GM12878 (cell line): ENCODE results near the gene ADAM11. TPM values are rescaled to one million over a fixed set of nuclear protein-coding genes. Genes with fewer than 3 reads are reported as not detected.

Experiments
- ATAC-seq: fragments of 200-7000 bp; cut with Tn5 transposase; 3 replicates; pipeline ENCODE4 v1.9.1; 2020; ENCODE audit warnings: mild to moderate bottlenecking, moderate library complexity
- BruUV-seq: library from RNA; stranded (reverse); fragments of 400-500 nt; replicated peaks from 2 replicates; lab custom pipeline; 2021; lab: Mats Ljungman, UMichigan
- CTCF ChIA-PET: fragments of 300-600 bp; sonication (Branson Sonifier 250); formaldehyde crosslinking; extraction: SDS; loops from one replicate; lab custom pipeline; 2021; ENCODE audit warnings: inconsistent platforms; lab: Yijun Ruan, JAX
- POLR2A ChIA-PET: fragments of 350-600 bp; formaldehyde crosslinking; extraction: SDS; loops from one replicate; lab custom pipeline; 2021; ENCODE audit warnings: inconsistent platforms; lab: Charles Lee
- RAD21 ChIA-PET: fragments of 300-600 bp; sonication (Branson Sonifier 250); formaldehyde crosslinking; loops from one replicate; lab custom pipeline; 2023; ENCODE audit warnings: antibody characterized with exemption; ENCODE audit not compliant: unreplicated experiment; lab: Charles Lee
- SMC1A ChIA-PET: fragments of 300-600 bp; sonication (Branson Sonifier 250); formaldehyde crosslinking; loops from one replicate; lab custom pipeline; 2023; ENCODE audit not compliant: unreplicated experiment, uncharacterized antibody; lab: Charles Lee
- DNase-seq: peaks from one replicate; pipeline ENCODE4 v3.0.0-alpha.2; 2011; ENCODE audit warnings: low read depth, low spot score
- FAIRE-seq: peaks from 3 replicates; lab custom pipeline; 2011; peaks lifted over from hg19 to GRCh38; lab: Jason Lieb, UNC
- H2AFZ ChIP-seq: 2 replicates; pipeline ENCODE4 v1.6.0; 2011; ENCODE audit warnings: low read depth, low read length, control low read depth; ENCODE audit not compliant: control insufficient read depth
- H3K27ac ChIP-seq: 2 replicates; pipeline ENCODE4 v1.5.1; 2011; ENCODE audit warnings: control low read depth; ENCODE audit not compliant: control insufficient read depth, insufficient read depth
- H3K27me3 ChIP-seq, 2 experiments: replicated peaks in 1 of 2; 2 replicates each; pipeline versions ENCODE4 v1.6.0 to v1.6.1; 2011; ENCODE audit warnings: low read length in 1 of 2; ENCODE audit not compliant: control insufficient read depth in 2 of 2, insufficient read depth in 2 of 2
- H3K36me3 ChIP-seq, 2 experiments: 2 replicates each; pipeline ENCODE4 v1.5.1; 2011; ENCODE audit warnings: low read length in 1 of 2; ENCODE audit not compliant: control insufficient read depth in 2 of 2, insufficient read depth in 2 of 2
- H3K4me1 ChIP-seq: 2 replicates; pipeline ENCODE4 v1.6.1; 2011; ENCODE audit warnings: mild to moderate bottlenecking, low read length, moderate library complexity, mixed read lengths; ENCODE audit not compliant: control insufficient read depth, insufficient read depth
- H3K4me2 ChIP-seq: 2 replicates; pipeline ENCODE4 v1.6.0; 2011; ENCODE audit warnings: control low read depth; ENCODE audit not compliant: control insufficient read depth, insufficient read depth
- H3K4me3 ChIP-seq: fragments of 200-600 bp; sonication (generic); 2 replicates; pipeline ENCODE4 v1.5.1; 2016
- H3K79me2 ChIP-seq: 2 replicates; pipeline ENCODE4 v1.6.0; 2011; ENCODE audit warnings: low read length; ENCODE audit not compliant: control insufficient read depth, insufficient read depth
- H3K9ac ChIP-seq: 2 replicates; pipeline ENCODE4 v1.8.0; 2011; ENCODE audit warnings: low read length, control low read depth, mixed read lengths; ENCODE audit not compliant: control insufficient read depth, insufficient read depth
- H3K9me3 ChIP-seq: replicated peaks from 3 replicates; pipeline ENCODE4 v1.5.1; 2011; ENCODE audit warnings: mild to moderate bottlenecking, low read length; ENCODE audit not compliant: control insufficient read depth, insufficient read depth
- H4K20me1 ChIP-seq: 2 replicates; pipeline ENCODE4 v1.6.0; 2011; ENCODE audit not compliant: control insufficient read depth, insufficient read depth
- CREM ChIP-seq: IDR thresholded peaks from 2 replicates; pipeline ENCODE4 v1.6.1; 2014; ENCODE audit warnings: antibody characterized with exemption, low read depth
- EGR1 ChIP-seq, 2 experiments: IDR thresholded peaks; 1 replicate in 1 of 2; 2 replicates in 1 of 2; pipeline ENCODE4 v1.6.1; 2011 to 2012; ENCODE audit warnings: low read depth in 2 of 2, low read length in 2 of 2, borderline replicate concordance in 1 of 2, mild to moderate bottlenecking in 1 of 2, moderate library complexity in 1 of 2
- NBN ChIP-seq: fragments of 450-650 bp; IDR thresholded peaks from 2 replicates; pipeline ENCODE4 v1.6.1; 2016
- SMAD5 ChIP-seq: IDR thresholded peaks from 2 replicates; pipeline ENCODE4 v1.6.1; 2016; ENCODE audit warnings: antibody characterized with exemption, low read depth
- SREBF1 ChIP-seq: IDR thresholded peaks from 2 replicates; pipeline ENCODE4 v1.6.1; 2012; ENCODE audit warnings: mild to moderate bottlenecking, low read length
- ZNF24 ChIP-seq: fragments of 450-650 bp; IDR thresholded peaks from 2 replicates; pipeline ENCODE4 v1.6.1; 2017; ENCODE audit warnings: antibody characterized with exemption, mild to moderate bottlenecking
- WGBS: methylation state at CpG from one replicate; pipeline ENCODE4 v1.1.6; 2016; ENCODE audit warnings: low lambda C conversion rate; ENCODE audit not compliant: insufficient replicate concordance, insufficient coverage; ENCODE audit errors: missing lambda C conversion rate; 5-methylcytosine and 5-hydroxymethylcytosine counted together
- in situ Hi-C: fragments of 300-500 bp; cut with MboI; formaldehyde crosslinking; loops from 9 replicates; pipeline ENCODE4 v1.14.3; 2018; ENCODE audit warnings: mixed read lengths
- intact Hi-C: fragments of 100-400 bp; cut with micrococcal nuclease; formaldehyde crosslinking; loops from one replicate; pipeline ENCODE4 v1.14.2; 2022; ENCODE audit not compliant: unreplicated experiment
- polyA plus RNA-seq, 11 experiments: library from polyadenylated mRNA; depleted of rRNA in 4 of 11; unstranded in 6 of 11; stranded (reverse) in 5 of 11; fragments of >200 nt; fragmentation: Nextera tagmentation in 4 of 11; fragmentation: Illumina TruSeq in 1 of 11; extraction: Ambion mirVana in 4 of 11; extraction: Trizol in 1 of 11; gene quantifications; 1 replicate in 1 of 11; 2 replicates in 10 of 11; pipeline versions ENCODE4 v1.2.1 to v1.2.3, GENCODE V29; 2011 to 2016; ENCODE audit warnings: inconsistent platforms in 2 of 11, missing spikeins in 2 of 11, low read depth in 1 of 11
- total RNA-seq, 4 experiments: library from RNA; depleted of rRNA in 3 of 4; stranded (reverse); fragments of >200 nt in 3 of 4; fragmentation: Illumina TruSeq in 1 of 4; extraction: Trizol in 1 of 4; gene quantifications; 2 replicates each; pipeline versions ENCODE4 v1.2.1 to v1.2.3, GENCODE V29; 2013 to 2021
- TF ChIP-seq, protein P1 (sequence below): IDR thresholded peaks from 2 replicates; pipeline ENCODE4 v1.6.1; 2011; ENCODE audit warnings: mild to moderate bottlenecking, low read depth, low read length, moderate library complexity; ENCODE audit not compliant: insufficient replicate concordance

The ADAM11 gene
- total and polyA plus RNA-seq, 10 of the 15 experiments (the other 5 are each of a cell fraction or from before 2014, with no cell fraction given): 0.03 to 0.37 (median 0.06) TPM; not detected in 3

DNA sequence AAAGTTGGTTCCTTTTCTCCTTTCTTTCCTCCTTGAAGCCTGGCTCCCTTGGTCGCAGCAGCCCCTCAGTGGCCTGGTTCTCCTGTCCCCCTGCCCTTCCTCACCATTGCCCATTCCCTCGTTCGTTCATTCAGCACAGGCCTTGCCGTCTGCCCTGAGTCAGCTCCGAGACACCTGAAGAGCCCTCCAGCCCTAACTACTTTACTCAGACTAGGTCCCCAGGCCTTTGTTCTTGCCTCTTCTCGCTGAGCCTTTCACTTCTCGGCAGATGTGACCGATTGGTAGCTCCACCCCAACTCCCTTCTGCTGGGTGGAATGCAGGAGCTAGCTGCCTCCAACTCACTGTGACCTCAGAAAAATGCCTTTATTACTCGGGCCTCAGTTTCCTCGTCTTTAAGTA, 7.0 kb upstream of the ADAM11 start (continued):
- TF ChIP-seq SREBF1: no peak
- TF ChIP-seq, protein P1, sequence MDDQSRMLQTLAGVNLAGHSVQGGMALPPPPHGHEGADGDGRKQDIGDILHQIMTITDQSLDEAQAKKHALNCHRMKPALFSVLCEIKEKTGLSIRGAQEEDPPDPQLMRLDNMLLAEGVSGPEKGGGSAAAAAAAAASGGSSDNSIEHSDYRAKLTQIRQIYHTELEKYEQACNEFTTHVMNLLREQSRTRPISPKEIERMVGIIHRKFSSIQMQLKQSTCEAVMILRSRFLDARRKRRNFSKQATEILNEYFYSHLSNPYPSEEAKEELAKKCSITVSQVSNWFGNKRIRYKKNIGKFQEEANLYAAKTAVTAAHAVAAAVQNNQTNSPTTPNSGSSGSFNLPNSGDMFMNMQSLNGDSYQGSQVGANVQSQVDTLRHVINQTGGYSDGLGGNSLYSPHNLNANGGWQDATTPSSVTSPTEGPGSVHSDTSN: no peak
- no peak for TF ChIP-seq ZNF24
- TF ChIP-seq CREM: no peak

- ATAC-seq (no peak), DNase-seq (no peak), FAIRE-seq (no peak)
- intact Hi-C loops: no loop called here
- no peaks in the 10 kb centered on the region; a peak in 2 of 4 replicates for H3K27me3 ChIP-seq
- ChIA-PET POLR2A (interaction anchor here (0.6 kb wide), 1 partner anchor 24 kb away, joined by 3 read pairs; no protein-coding TSS in a partner anchor), RAD21 (no interaction called here), SMC1A (no interaction called here), CTCF (interaction anchor here (0.8 kb wide), 1 partner anchor 26 kb away, joined by 3 read pairs; no protein-coding TSS in a partner anchor)
- H3K4me2 ChIP-seq: no peak overlapping the region
- no TSS peak for BruUV-seq
- no peak overlapping the region for H3K27ac ChIP-seq
- H3K9ac ChIP-seq: no peak overlapping the region
- peaks cover 0 to 8% of the 10 kb centered on the region in 2 experiments for H3K36me3 ChIP-seq
- WGBS: 79% methylated on average over 17 of the region's 17 CpGs
- no peaks in the 10 kb centered on the region for H3K4me1 ChIP-seq
- no peaks in the 10 kb centered on the region for H3K9me3 ChIP-seq
- H3K4me3 ChIP-seq: no peak overlapping the region
- H3K79me2 ChIP-seq: no peaks in the 10 kb centered on the region
- no peak for TF ChIP-seq SMAD5
- no peak for TF ChIP-seq EGR1 (IDR thresholded peaks at IDR 0.05; ENCODE audit: borderline replicate concordance in 1 of 2, low read depth in 2 of 2, low read length in 2 of 2)
- TF ChIP-seq NBN: no peak
- no peak for TF ChIP-seq ZNF24
- no peak for TF ChIP-seq CREM
- no peak overlapping the region for H2AFZ ChIP-seq
- in situ Hi-C loops: no loop called here
- no peaks in the 10 kb centered on the region for H4K20me1 ChIP-seq
Measured at GRCh38 chr17:44752953-44753861, 5.6 kb upstream of the ADAM11 start.
